Measurements from ENCODE around the gene TAF4.

Gene TAF4

GRCh38 chr20:62009322-62009721, 56.4 kb downstream of the TAF4 start:
- H3K4me3 ChIP-seq (replicated peaks in 1 of 2; ENCODE audit: low read depth in 2 of 2, low read length in 2 of 2), result no peak overlapping the region
- TF ChIP-seq CTCF (IDR thresholded peaks at IDR 0.05; ENCODE audit: low read depth, low read length), result no peak
- DNase-seq (ENCODE audit: low read depth in 2 of 2), result no peak

- H3K4me3 ChIP-seq (replicated peaks in 1 of 2; ENCODE audit: low read depth in 2 of 2, low read length in 2 of 2), result no peak overlapping the region
- TF ChIP-seq CTCF (IDR thresholded peaks at IDR 0.05; ENCODE audit: low read depth, low read length), result no peak
- no peak for DNase-seq (ENCODE audit: low read depth in 2 of 2)
Measured at GRCh38 chr20:62008643-62009183, 57.0 kb downstream of the TAF4 start.

GRCh38 chr20:62007127-62007647, 58.5 kb downstream of the TAF4 start:
- no peak overlapping the region for H3K4me3 ChIP-seq (replicated peaks in 1 of 2; ENCODE audit: low read depth in 2 of 2, low read length in 2 of 2)
- TF ChIP-seq CTCF (IDR thresholded peaks at IDR 0.05; ENCODE audit: low read depth, low read length), result no peak
- DNase-seq (ENCODE audit: low read depth in 2 of 2), result no peak

- TF ChIP-seq CTCF (IDR thresholded peaks at IDR 0.05; ENCODE audit: low read depth, low read length), result no peak
- no peak overlapping the region for H3K4me3 ChIP-seq (replicated peaks in 1 of 2; ENCODE audit: low read depth in 2 of 2, low read length in 2 of 2)
- no peak for DNase-seq (ENCODE audit: low read depth in 2 of 2)
Measured at GRCh38 chr20:62006482-62006881, 59.2 kb downstream of the TAF4 start.

GRCh38 chr20:62004614-62005013, 61.1 kb downstream of the TAF4 start:
- H3K4me3 ChIP-seq (replicated peaks in 1 of 2; ENCODE audit: low read depth in 2 of 2, low read length in 2 of 2), result no peak overlapping the region
- no peak for TF ChIP-seq CTCF (IDR thresholded peaks at IDR 0.05; ENCODE audit: low read depth, low read length)
- no peak for DNase-seq (ENCODE audit: low read depth in 2 of 2)

GRCh38 chr20:62003567-62004405, 61.9 kb downstream of the TAF4 start:
- H3K4me3 ChIP-seq (replicated peaks in 1 of 2; ENCODE audit: low read depth in 2 of 2, low read length in 2 of 2), result no peak overlapping the region
- DNase-seq (ENCODE audit: low read depth in 2 of 2), result no peak
- no peak for TF ChIP-seq CTCF (IDR thresholded peaks at IDR 0.05; ENCODE audit: low read depth, low read length)

Measured in cardiac fibroblast (primary cell).